Activated naive CD4-positive, alpha-beta T cell (primary cell): Measurements from ENCODE around the gene NES.

Source experiments
- DNase-seq, 4 experiments: peaks; one replicate each; lab custom pipeline; 2025; lab: John Stamatoyannopoulos, UW

Gene NES

DNA sequence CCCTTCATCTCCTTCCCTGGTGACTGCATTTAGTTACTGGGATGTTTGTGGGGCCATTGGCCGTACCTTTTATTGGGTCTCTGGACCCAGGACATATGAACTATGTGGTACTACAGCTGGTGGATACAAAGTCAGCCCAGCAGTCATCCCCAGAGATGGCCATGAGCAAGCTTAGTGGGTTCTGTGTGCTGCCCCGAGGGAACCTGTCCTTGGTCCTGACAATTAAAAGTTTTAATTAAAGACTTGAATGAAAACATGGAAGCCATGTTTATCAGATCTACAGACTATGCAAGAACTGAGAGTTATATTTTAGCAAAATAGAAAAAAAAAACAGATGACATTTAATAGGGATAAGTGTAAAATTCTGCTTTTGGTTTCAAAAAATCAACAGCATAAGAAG, 2.8 kb upstream of the NES start:
- no peak for DNase-seq

DNA sequence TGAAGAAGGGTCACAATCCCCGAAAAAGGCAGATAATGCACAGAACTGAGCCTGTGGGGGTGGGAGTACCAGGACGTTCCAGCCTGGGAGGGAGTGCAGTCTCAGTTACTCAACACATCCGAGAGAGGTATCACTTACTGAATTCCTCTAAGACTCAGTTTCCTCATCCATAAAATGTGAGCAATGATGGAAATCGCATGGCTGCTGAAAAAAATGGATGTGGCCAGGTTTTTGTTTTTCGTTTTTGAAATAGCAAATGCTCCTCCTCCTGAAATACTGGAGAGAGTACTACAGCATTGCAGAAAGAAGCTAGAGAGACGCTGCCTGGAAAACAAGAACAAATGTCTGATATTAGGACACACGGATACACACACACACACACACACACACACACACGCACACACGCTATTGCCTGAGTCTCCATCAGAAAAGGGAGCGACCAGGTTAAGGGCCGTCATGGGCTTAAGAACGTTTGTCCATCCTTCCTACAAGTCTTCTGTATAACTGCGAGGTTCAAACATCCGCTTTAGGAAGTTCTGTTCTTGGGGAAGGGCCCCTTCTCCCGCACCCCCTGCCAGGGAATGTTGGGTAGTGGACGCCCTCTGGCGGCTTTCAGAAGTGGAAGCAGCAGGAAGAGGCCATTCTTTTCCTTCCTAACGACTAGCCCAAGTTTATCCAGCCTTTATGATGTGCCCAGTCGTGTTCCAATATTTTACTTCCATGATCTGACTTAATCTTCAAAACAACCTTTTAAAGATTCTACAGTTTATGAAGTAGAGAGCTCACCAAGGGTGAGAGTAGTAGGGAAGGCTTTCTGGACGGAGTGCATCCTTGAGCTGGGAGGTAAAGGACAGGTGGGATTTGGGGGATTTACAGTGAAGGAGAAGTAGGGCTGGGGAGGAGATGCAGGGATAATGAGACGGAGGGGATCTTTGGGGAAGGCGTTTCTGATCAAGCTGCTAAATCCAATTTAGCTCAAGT, 699 bp upstream of the NES start:
- peak in 1 of 4 experiments; percentile 14 for DNase-seq

DNA sequence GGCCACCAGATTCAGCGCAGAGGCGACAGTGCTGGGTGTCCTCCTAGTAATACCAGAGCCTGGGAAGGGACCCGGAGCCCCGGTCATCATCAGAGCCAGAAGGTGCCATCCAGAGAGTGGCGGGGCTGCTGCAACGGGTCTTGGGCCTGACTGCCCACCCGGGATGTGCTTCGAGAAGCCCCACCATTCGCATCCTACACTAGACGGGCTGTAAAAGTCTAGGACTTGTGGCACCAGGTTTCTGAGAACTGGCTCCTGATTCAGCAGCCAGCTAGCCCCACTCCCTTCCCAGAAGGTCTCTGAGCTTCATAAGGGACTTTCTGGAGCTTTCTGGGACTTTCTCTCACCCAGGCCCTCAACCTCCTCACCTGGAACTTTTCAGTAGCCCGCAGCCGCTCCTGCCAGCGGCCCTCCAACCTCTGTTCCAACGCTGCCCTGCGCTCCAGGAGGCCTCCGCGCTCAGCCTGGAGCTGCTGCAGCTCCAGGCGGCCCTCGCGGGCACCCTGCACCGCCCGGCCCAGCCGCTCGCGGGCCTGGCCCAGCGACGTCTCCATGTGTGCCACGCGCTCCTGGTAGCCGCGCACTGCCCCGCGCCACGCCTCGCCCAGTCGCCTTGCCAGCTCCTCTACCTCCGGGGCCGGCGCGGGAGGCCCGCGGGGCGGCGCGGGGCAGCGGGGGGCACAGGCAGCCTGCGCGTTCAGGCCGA, 940 bp downstream of the NES start:
- DNase-seq: no peak

DNA sequence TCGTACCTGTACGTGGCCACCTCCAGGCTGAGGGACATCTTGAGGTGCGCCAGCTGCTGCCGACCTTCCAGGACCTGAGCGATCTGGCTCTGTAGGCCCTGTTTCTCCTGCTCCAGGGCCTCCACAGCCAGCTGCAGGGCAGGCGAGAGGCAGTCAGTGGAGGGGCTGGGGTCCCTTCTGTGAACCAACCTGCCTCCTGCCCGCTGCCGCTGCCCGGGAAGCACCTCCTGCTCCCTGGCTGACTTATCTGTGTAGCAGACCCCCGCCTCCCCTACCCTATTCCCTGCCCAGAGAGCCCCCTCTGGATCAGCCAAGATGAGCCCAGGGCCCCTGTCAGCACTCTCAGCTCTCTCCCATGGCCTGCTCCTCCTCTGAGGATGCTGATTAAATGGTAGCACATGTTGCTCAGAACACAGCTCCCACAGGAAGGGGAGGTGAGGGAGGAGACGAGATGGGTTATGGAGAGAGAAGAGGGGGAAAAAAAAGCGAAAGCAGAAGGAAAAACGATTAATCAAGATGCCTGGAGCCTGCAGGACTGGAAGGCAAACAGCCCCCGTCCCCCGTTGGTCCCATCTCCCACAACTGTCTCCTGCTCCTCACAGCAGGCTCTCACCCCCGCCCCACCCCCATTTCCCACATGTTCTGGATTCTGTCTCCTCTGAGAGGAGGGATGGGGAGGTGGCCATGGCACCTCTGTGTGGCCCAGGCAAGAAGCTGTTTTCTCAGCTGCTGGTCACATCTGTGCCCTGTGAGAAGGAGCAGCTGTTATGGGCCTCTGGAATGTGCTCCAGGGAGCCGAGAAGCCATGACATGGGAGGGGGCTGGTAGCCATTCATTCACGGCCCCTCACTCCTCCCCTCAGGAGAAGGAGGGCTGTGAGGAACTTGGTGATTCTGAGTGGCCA, 1.7 kb downstream of the NES start:
- no peak for DNase-seq

DNA sequence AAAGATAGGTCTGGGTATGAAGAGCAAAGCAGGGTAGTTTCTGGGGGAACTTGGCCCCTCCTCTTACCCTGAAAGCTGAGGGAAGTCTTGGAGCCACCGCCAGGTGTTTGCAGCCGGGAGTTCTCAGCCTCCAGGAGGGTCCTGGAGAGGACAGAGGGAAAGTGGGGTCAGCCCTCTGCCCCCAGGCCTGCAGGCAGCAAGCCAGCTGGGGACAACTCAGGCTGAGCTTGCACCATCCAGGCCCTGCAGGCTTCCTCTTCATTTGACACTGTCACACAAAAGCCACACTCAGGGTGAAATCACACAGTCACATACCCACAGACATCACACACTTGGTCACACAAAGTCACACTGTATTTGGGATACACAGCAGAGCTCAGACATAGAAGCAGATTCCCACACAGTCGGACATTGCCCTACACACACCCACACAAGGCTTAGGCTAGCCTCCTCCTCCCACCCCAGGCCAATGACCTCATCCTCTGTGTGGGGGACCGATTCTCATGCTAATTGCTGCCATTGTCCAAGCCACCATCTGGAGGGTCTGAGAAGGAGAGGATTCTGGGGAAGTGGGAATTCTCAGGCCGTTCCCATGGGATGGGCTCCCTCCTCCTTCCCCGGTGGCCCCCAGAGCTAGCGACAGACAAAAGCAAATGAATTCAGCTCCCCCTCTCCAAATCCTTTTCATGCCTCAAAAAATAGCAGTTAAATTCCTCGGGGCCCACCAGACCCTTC, 3.7 kb downstream of the NES start:
- no peak for DNase-seq

DNA sequence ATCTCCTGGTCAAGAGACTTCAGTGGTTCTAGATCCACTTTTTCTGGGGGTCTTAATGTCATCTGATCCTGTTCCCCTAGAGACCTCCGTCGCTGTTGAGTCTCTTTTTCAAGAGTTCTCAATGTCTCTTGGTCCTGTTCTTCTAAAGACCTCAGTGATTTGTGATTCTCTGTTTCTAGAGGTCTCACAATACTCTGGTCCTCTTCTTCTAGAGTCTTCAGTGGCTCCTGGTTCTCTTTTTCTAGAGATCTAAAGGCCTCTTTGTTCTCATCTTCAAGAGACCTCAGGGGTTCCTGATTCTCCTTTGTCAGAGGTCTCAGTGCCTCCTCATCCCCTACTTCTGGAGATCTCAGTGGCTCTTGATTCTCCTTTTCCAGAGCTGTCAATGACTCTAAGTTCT, 5.4 kb downstream of the NES start:
- no peak for DNase-seq

DNA sequence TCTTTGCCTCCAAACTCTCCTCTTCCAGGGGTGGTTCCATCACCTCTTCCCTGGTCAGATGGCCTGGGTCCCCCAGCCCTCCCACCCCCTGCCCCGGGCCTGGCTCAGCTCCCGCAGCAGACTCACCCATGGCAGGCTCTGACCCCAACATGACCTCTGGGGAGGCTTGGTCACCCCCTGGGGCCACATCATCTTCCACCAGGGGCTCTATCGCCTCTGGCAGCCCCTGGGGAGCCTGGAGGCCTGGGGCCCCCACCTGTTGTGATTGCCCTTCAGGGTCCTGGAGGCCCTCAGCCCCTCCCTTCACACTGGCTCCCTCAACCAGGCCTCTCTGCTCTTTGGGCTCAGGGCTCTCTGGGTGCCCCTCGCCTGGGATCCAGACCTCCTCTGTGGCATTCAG, 6.4 kb downstream of the NES start:
- no peak for DNase-seq

DNA sequence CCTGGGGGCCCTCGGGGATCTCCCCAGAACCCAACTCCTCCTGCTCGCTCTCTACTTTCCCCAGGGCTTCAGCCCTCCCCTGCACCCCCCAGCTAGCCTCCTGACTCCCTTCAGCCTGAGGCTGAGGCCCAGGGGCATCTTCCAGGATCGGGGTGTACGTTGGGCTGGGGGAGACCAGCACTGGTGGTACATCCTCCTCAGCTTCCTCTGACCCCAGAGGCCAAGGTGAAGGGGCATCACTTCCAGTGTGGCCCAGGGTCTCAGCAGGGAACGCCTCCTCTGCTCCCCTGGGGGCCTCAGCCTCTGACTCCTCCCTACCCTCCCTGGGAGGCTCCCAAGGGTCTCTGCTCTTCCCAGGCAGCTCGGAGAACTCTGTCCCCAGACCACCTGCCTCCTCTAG, 6.8 kb downstream of the NES start:
- DNase-seq: no peak

DNA sequence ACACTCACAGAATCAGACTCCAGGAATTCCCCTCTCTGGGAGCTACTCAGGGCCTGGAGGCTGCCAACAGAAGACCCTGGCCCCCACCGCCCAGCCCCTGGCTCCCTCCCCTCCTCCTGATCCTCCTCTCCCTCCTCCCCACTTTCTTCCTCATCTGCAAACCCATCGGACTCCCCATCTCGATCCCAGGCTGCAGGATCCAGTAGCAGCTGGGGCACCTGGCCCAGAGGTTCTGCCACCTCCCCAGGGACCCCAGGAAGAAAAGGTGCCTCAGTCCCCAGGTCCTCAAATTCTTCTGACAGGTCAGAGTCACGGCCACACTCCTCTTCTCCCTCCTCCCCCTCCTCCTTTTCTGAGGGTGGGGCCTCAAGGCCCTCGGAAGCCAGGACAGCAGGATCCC, 7.4 kb downstream of the NES start:
- no peak for DNase-seq

DNA sequence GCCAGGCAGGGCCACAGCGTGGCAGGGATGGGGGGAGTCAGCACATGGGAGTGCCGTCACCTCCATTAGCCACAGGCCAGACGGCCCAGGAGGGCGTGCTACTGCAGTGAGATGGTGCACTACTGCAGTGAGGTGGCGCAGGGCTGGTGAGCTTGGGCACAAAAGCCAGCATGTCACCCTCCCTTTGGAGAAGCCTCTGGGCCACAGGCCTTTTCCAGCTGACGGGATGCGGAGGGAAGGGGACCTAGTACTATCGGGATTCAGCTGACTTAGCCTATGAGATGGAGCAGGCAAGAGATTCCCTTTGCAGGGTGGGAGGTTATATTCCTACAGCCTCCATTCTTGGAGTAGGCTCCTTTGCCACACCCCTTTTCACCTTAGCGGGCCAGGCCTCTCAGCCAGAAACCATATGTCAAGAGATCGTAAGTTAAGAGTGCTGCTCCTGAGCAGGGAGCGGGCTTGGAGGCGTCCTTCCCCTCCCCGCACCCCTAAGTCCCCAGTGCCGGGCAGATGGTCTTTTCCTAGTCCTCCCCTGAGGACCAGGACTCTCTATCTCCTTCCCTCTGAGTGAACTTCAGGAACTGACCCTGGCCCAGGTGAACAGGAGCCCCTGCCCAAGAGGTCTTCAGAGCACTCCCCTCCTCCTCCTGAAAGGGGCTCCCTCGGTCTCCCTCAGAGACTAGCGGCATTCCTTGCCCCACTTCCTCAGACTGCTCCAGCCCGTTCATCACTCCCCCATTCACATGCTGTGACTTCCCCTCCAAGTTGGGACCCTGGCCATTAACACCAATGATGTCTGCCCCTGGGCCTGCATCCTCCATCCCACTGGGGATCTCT, 8.2 kb downstream of the NES start:
- no peak for DNase-seq

DNA sequence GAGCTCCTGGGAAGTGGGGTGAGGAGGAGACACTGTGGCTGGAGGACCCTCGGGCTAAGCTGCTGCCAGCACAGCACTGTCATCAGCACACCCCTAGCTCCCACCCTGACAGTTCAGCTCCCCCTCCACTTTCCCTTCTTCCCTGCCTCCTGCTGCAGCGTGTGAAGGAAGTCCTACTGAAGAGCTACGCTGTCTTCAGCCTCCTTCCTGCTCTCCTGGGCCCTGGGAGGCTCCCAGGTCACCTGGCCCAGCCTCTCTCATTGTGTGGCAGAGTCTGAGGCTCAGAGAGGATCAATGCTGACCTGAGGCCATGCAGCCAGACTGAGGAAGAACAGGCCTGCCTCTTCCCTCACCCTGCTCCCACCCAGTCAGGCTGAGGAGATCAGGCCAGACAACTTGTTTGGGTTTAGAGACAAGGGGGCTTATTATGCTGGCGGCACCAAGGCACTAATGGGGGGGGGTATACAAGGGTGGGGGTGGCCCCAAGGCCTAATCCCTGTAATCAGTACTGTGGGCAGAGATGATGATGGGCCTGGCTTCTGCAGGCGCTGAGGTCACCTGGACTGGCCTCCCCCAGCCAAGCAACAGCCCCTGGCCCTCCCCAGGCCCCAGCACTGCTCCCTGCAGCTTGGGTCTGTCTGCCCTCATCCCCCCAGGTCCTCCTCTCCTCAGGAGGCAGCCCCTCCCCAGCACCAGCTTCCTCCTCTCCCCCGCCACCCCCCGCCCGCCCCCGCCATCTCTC, 9.1 kb downstream of the NES start:
- DNase-seq: no peak

DNA sequence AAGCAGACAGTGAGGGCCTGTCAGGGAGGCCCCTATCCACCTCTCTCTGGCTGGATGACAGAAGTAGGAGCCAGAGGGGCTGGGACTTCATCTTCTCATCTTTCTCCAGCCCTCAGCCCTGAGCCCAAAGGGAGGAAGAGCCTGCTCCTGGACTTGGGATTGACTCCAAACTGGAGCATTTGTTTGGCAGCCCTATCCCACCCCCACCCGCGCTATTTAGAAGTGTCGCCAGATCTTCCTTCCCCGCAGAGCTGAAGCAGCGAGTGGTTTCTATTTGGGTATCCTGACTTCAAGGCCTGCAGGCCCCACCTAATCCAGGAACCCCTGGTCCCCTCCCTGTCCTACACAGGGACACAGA, 9.6 kb downstream of the NES start:
- DNase-seq: no peak

DNA sequence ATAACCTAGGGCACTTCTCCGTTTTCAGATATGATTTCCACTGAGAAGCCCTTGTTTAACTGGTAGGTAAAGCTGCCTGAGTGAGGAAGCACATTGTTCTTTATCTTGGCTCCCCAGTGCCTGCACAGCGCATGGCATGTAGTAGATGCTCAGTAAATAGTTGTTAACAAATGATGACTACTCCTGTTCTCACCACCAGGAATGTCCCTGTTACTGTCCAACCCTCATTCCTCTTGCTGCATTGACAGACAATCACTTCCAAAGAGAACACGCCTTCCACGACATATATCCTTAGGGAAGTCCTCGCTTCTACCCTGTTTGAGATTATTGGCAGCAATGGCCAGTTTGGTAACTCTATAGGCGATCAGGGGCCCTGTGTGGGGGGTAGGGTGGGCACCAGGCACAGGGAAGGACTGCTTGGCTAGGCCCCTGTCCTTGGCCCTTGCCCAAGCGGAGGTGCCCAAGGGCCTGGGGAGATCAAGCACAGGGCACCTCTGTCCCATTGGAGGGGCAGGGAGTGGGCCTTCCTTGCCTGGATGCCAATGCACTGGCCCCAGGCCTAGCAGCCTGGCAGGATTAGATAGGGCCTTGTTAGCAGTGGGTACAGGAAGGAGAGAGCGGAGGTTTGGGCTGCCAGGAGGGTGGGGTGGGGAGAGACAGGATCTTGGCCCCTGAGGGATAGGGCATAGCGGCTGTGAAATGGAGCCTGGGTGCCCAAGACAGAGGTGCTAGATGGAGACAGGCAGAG, 10.2 kb downstream of the NES start:
- no peak for DNase-seq

DNA sequence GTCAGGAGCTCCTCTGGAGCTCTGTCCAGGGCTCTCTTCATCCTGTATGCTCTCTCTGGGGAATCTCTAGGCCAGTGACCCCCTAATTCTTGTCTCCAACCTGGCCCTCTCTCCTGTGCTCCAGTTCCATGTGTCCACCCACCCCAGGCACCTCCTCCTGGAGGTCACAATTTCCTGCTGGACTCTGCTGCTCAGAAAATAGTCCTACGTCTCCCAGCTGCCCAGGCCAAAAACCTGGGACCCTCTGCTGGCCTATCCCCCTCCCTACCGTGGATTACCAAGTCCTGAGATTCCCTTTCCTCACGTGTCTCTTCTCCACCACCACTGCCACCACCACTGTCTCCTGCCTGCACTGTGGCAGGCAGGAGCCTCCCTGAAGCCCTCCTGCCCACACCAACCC, 11.7 kb downstream of the NES start:
- DNase-seq: no peak

DNA sequence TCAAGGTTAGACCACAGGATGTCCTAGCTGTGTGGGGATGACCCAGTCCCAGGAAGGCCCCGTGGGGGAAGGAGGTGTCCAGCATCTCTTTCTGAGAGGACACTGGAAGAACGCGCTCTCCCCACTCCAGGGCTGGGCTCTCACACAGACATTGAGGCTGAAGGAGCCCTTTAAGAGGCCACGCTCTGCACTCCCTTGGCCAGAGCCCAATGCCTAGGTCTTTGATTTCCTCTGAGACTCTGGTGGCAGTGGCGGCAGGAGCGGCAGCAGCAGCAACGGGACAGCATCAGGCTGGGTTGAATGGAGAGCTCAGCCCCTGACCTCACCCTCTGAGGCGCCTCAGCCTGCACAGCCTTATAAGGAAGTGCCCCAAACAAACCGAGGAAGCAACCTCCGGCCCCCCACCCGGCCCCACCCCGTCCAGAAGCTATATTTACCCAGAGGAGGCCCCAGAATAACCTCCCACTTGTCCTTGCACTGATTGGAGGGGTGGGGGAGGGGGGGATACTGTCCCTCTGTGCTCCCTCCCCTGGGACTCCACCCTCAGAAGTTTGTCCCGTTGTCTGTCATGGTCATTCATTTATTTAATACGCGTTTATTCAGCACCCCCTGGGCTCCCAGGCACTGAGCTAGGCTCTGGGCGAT, 12.3 kb downstream of the NES start:
- DNase-seq: no peak

DNA sequence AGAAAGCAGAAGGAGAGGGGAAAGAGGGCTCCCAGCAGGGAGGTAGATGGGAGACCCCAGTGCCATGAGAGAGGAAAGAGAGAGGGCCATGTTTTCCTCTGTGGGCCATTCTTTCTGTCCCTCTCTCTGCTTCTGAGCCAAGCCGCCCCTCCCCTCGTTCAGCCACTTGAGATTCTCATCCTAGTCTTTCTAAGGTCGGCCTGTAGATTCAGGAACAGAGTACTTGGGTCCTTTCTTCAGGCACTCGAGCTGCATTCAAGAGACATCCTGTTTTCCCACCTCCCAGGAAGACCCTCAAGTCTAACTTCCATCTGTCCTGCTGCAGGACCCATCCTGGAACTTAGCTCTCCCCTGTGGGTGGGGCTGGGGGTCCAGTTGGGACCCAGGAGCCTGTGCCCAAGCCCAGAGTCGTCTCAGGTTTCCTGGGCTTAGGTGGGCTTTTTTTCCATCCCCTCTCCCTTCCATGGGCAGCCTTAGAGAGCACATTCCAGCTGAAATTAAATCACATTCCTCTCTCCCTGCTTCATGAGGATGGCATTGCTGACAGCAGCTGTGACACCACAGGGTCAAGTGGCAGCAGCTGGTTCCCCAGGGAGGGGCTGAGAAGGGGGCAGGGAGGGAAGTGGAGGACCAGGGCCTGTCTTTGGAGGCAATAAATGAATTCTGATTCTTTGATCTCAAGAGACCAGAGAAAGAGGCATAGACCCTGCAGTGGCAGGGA, 13.0 kb downstream of the NES start:
- no peak for DNase-seq

DNA sequence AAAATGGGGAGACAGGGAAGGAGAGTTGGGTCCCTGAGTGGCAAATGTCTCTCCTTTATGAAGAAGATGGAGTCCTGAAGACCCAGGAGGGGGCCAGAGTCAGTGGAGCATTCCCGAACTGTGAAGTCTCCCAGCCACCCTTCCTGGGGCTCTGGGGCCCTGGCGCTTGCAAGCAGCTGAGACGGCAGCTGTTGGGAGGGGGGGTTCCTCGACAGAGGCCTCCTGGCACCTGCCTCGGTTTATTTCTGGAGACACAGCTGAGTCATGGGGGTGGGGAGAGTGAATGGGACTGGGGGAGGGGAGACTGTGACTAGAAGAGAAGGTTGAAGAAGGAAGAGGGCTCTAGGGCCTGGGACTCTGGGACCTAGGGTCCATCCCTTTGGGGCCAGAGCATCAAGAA, 14.0 kb downstream of the NES start:
- DNase-seq: no peak

DNA sequence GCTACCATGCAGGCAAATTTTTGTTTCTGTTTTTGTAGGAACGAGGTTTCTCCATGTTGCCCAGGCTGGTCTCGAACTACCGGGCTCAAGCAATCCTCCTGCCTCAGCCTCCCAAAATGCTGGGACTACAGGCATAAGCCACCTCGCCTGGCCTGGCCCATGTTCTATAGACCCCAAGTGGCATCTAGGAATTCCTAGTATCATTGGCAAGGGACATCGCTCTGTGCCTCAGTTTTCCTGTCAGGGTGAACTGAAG, 14.5 kb downstream of the NES start:
- no peak for DNase-seq
